ENCODE results near the gene BCDIN3D. TPM values are rescaled to one million over a fixed set of nuclear protein-coding genes. Genes with fewer than 3 reads are reported as not detected.
"Not testable (repeated sequence)": the region's sequence is repeated elsewhere in the genome, so short reads cannot be mapped to it uniquely, and the experiment has no call there.

BCDIN3D gene
- total RNA-seq, 2 experiments from 2014 or later = 7.7 to 8.7 TPM

DNA sequence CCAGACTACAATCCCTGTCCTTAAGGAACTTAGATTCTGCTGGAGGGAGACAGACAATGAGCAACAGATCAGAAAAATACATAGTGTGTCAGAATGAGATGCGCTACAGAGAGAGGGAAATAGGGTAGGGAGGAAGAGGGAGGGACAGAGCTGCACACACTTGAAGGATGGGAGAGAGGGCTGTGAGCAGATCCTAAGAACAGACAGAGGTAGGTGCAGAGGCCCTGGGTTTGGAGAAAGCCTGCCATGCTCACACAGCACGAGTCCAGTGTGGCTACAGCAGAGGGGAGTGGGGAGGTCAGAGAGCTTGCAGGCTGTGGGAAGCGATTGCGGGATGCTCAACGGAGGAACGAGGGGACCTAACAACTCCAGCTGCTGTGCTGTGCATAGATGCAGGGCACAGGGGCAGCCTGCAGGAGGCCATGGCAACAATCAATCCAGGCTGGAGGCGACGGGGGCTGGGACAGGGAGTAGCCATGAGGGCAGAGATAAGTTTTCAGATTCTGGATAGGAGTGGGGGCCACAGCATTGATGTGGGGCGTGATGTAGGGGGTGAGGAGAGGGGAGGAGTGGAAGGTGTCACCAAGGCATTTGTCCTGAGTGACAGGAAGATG, 40.1 kb upstream of the BCDIN3D start:
- H3K4me1 Mint-ChIP-seq = no peaks in the 10 kb centered on the region
- peaks cover 29% of the 10 kb centered on the region for H3K9me3 Mint-ChIP-seq
- ChIA-PET CTCF (interaction anchor here (0.6 to 1.4 kb wide), 3 partner anchors 11 to 87 kb away, joined by 3 read pairs; no protein-coding TSS in a partner anchor), POLR2A (no interaction called here)
- H3K27ac Mint-ChIP-seq = no peak overlapping the region
- no peak for DNase-seq
- H3K4me3 Mint-ChIP-seq = no peak overlapping the region
- H3K36me3 Mint-ChIP-seq (ENCODE audit: low read depth) = no peaks in the 10 kb centered on the region
- H3K27me3 Mint-ChIP-seq = no peaks in the 10 kb centered on the region

DNA sequence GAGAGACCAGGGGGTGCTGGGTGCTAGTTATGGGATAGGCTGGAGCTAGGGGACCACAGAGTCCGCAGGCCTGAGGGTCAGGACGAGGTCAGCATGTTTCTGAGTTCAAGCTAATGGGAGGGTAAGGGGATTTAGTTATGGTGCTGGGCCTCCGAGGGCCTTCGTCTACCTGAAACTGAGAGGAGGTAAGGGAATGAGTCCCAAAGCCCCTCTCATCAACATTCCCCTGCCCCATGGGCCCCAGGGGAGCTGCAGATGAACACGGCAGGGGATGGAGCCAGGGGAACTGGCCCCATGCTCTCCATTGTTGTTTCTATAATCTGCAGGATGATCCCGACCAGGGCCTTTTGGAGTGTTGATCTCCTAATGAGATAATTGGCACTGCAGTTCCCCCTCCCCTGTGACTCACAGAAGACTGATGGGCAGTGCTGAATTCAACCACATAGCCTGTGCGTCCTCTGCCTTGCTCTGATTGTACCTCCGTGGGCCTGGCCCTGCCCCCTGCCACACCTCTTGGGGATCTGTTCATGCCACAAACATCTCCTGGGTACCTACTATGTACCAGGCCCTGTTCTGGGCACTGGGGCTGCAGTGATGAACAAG, 39.4 kb upstream of the BCDIN3D start:
- H3K27ac Mint-ChIP-seq = no peak overlapping the region
- H3K9me3 Mint-ChIP-seq = peaks cover 35% of the 10 kb centered on the region
- ChIA-PET CTCF (interaction anchor here (1.4 kb wide), 1 partner anchor 10 kb away, joined by 3 read pairs; no protein-coding TSS in a partner anchor), POLR2A (no interaction called here)
- no peak overlapping the region for H3K4me3 Mint-ChIP-seq
- no peaks in the 10 kb centered on the region for H3K4me1 Mint-ChIP-seq
- no peak for DNase-seq
- H3K36me3 Mint-ChIP-seq (ENCODE audit: low read depth) = no peaks in the 10 kb centered on the region
- no peaks in the 10 kb centered on the region for H3K27me3 Mint-ChIP-seq

- H3K27ac Mint-ChIP-seq = no peak overlapping the region
- ChIA-PET POLR2A (no interaction called here), CTCF (interaction anchor here (0.5 to 1.4 kb wide), 3 partner anchors 10 to 15 kb away, joined by 3 to 6 read pairs (median 3); no protein-coding TSS in a partner anchor)
- no peak overlapping the region for H3K4me3 Mint-ChIP-seq
- H3K4me1 Mint-ChIP-seq = no peaks in the 10 kb centered on the region
- no peaks in the 10 kb centered on the region for H3K36me3 Mint-ChIP-seq (ENCODE audit: low read depth)
- no peaks in the 10 kb centered on the region for H3K27me3 Mint-ChIP-seq
- peaks cover 35% of the 10 kb centered on the region for H3K9me3 Mint-ChIP-seq
- no peak for DNase-seq
These were observed 38.7 kb upstream of the BCDIN3D start for GRCh38 chr12:49881415-49882247.

- Mint-ChIP-seq H3K4me1 (no peaks in the 10 kb centered on the region), H3K9me3 (peaks cover 35% of the 10 kb centered on the region), H3K36me3 (ENCODE audit: low read depth) (no peaks in the 10 kb centered on the region), H3K27me3 (no peaks in the 10 kb centered on the region), H3K27ac (no peak overlapping the region), H3K4me3 (no peak overlapping the region)
- POLR2A ChIA-PET = no interaction called here
- CTCF ChIA-PET = interaction anchor here (0.5 to 1.3 kb wide), 2 partner anchors 9 to 16 kb away, joined by 3 to 6 read pairs; no protein-coding TSS in a partner anchor
- no peak for DNase-seq
These were observed 38.0 kb upstream of the BCDIN3D start for GRCh38 chr12:49880756-49881414.

DNA sequence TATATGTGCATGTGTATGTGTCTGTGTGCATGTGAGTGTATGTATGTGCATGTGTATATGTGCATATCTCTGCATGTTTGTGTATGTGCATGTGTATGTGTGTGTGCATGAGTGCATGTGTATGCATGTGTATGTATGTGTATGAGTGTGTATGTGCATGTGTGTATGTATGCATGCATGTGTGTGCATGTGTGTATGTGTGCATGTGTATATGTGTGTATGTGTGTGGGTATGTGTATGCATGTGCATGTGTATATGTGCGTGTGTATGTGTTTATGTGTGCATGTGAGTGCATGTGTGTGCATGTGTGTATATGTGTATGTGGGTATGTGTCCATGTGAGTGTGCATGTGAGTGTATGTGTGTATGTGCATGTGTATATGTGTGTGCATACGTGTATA, 36.2 kb upstream of the BCDIN3D start:
- CTCF ChIA-PET; H3K4me1 Mint-ChIP-seq; H3K4me3 Mint-ChIP-seq; POLR2A ChIA-PET; H3K27ac Mint-ChIP-seq; H3K36me3 Mint-ChIP-seq (ENCODE audit: low read depth); DNase-seq; H3K27me3 Mint-ChIP-seq: not testable (repeated sequence)
- H3K9me3 Mint-ChIP-seq = peaks cover 35% of the 10 kb centered on the region

DNA sequence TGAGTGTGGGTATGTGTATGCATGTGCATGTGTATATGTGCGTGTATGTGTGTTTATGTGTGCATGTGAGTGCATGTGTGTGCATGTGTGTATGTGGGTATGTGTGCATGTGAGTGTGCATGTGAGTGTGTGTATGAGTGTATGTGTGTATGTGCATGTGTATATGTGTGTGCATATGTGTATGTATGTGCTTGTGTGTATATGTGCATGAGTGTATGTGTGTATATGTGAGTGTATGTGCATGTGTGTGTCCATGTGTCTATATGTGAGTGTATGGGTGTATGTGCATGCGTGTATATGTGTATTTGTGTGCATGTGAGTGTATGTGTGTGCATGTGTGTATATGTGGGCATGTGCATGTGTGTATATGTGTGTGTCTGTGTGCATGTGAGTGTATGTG, 35.1 kb upstream of the BCDIN3D start:
- Mint-ChIP-seq H3K9me3 (peaks cover 35% of the 10 kb centered on the region), H3K36me3 (ENCODE audit: low read depth) (no peaks in the 10 kb centered on the region), H3K4me3 (no peak overlapping the region), H3K4me1 (no peaks in the 10 kb centered on the region), H3K27me3 (no peaks in the 10 kb centered on the region), H3K27ac (no peak overlapping the region)
- DNase-seq = no peak
- CTCF ChIA-PET = no interaction called here
- POLR2A ChIA-PET = no interaction called here

- ChIA-PET CTCF (no interaction called here), POLR2A (no interaction called here)
- Mint-ChIP-seq H3K27ac (no peak overlapping the region), H3K27me3 (no peaks in the 10 kb centered on the region), H3K4me3 (no peak overlapping the region), H3K4me1 (no peaks in the 10 kb centered on the region), H3K36me3 (ENCODE audit: low read depth) (no peaks in the 10 kb centered on the region), H3K9me3 (peaks cover 35% of the 10 kb centered on the region)
- DNase-seq = no peak
These were observed 34.2 kb upstream of the BCDIN3D start for GRCh38 chr12:49877066-49877465.

DNA sequence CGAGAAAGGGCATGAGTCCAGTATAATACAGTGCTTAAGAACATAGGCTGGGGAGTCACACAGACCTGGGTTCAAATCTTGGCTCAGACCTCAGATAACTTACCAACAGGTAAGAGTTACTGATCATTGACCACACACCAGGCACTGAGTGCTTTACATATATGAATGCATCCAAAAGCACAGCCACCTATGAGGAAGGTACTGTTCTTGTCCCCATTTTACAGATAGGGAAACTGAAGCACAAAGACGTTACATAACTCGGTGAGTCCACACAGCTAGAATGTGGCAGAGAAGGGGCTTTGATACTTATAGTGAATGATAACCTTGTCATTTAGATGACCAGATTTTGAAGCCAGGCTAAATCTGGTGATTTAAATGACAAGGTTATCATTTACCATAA, 33.2 kb upstream of the BCDIN3D start:
- H3K27ac Mint-ChIP-seq = no peak overlapping the region
- no peak overlapping the region for H3K4me3 Mint-ChIP-seq
- no peak for DNase-seq
- CTCF ChIA-PET = no interaction called here
- no peaks in the 10 kb centered on the region for H3K36me3 Mint-ChIP-seq (ENCODE audit: low read depth)
- H3K9me3 Mint-ChIP-seq = peaks cover 35% of the 10 kb centered on the region
- no peaks in the 10 kb centered on the region for H3K4me1 Mint-ChIP-seq
- H3K27me3 Mint-ChIP-seq = no peaks in the 10 kb centered on the region
- POLR2A ChIA-PET = no interaction called here

DNA sequence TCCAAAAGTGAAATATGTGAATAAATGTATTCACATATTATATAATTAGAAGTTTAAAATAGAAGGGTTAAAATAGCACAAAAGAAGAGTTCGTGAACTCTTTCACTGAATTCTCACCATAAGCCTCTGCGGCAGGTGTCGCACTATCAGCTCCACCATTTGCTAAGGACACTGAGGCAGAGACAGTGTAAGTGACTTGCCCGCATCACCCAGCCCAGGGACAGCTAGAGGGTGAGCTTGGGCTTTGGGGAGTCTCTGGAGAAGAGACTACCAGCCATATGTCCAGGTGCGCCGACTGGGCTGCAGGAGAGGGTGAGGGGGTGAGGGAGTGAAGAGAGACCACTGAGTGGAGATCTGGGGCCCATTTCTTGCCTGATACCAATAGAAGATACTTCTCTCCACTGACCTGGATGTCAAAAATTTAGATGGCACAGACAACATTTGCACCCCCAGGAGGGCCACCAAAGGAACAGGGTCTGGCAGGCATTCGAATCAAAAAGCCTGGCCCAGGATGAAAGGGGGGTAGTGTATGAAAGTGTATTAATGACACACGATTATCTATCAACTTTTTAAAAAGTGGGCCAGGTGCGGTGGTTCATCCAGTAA, 32.3 kb upstream of the BCDIN3D start:
- Mint-ChIP-seq H3K9me3 (peaks cover 29% of the 10 kb centered on the region), H3K4me3 (no peak overlapping the region), H3K36me3 (ENCODE audit: low read depth) (no peaks in the 10 kb centered on the region), H3K4me1 (no peaks in the 10 kb centered on the region), H3K27ac (no peak overlapping the region), H3K27me3 (no peaks in the 10 kb centered on the region)
- DNase-seq = no peak
- ChIA-PET CTCF (no interaction called here), POLR2A (no interaction called here)

DNA sequence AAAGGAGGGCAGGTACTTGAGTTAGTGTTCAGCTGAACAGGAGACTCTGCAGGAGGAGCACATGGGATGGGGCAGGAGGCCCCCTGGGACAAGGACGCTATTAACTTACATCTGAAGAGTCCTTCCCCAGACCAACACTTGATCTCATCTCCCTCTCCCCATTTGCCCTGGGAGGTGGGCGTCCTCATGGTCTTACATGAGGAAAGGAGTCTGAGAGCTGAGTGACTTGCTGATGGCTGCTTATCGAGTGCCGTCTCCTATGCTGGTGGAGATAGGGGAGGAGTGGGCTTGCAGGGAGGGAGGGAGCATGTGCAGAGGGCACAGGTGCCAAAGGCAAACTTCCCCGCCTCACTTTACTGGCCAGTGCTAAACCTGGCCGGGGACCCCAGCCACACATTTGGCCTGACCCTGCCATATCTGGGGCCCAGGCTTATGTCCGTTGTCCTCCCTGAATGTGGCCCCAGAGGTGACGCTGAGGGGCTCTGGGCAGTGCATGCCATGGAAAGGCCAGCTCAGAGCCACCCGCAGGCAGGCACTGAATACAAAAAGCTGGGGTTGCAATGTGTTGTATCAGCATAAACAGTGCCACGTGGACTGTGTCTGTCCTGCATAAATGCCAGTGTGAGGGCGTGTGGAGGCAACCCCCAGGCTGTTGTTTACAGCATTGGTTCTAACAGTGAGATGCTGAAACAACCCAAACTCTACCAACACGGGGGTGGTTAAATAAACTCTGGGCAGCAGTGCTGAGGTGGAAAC, 31.4 kb upstream of the BCDIN3D start:
- DNase-seq = no peak
- CTCF ChIA-PET = no interaction called here
- H3K4me3 Mint-ChIP-seq = no peak overlapping the region

GRCh38 chr12:49873361-49873934, 30.5 kb upstream of the BCDIN3D start:
- peaks cover 11% of the 10 kb centered on the region for H3K9me3 Mint-ChIP-seq
- POLR2A ChIA-PET = no interaction called here
- no peak overlapping the region for H3K4me3 Mint-ChIP-seq
- no peak overlapping the region for H3K27ac Mint-ChIP-seq
- H3K36me3 Mint-ChIP-seq (ENCODE audit: low read depth) = no peaks in the 10 kb centered on the region
- no peaks in the 10 kb centered on the region for H3K27me3 Mint-ChIP-seq
- CTCF ChIA-PET = no interaction called here
- no peak for DNase-seq
- no peaks in the 10 kb centered on the region for H3K4me1 Mint-ChIP-seq

More for the DNA sequence above, 31.4 kb upstream of the BCDIN3D start:
- Mint-ChIP-seq H3K9me3 (peaks cover 20% of the 10 kb centered on the region), H3K4me1 (no peaks in the 10 kb centered on the region), H3K27ac (no peak overlapping the region), H3K27me3 (no peaks in the 10 kb centered on the region), H3K36me3 (ENCODE audit: low read depth) (no peaks in the 10 kb centered on the region)
- POLR2A ChIA-PET = no interaction called here

DNA sequence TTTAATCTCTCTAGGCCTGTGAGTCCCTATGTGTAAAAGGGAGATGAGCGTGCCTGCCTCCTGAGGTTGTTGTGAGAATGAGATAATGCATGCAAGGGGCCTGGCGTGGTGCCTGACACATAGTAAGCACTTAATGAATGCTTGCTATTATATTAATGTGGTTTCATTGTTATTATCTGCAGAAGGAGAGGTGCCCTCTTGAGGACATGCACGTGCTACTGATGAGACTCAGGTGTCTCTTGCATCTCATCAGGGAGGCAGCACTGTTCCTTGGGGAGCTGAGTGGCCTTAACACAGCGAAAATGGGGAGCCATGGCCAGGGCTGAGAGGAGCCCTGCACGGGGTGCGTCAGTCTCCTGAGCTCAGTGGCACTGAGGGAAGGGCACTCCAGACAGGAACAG, 29.9 kb upstream of the BCDIN3D start:
- H3K9me3 Mint-ChIP-seq = peaks cover 5% of the 10 kb centered on the region
- H3K4me3 Mint-ChIP-seq = no peak overlapping the region
- H3K27me3 Mint-ChIP-seq = no peaks in the 10 kb centered on the region
- ChIA-PET CTCF (no interaction called here), POLR2A (no interaction called here)
- H3K36me3 Mint-ChIP-seq (ENCODE audit: low read depth) = no peaks in the 10 kb centered on the region
- no peak for DNase-seq
- H3K27ac Mint-ChIP-seq = no peak overlapping the region
- H3K4me1 Mint-ChIP-seq = no peaks in the 10 kb centered on the region
